Inflammatory macrophage treated with lipopolysaccharide for 1 hour (primary cell): ENCODE measurements around the gene ATP2A3.

Experiments
- DNase-seq, 2 donors: peaks; one replicate each; pipeline ENCODE4 v3.0.0-alpha.2; 2020 to 2022

The ATP2A3 gene

DNA sequence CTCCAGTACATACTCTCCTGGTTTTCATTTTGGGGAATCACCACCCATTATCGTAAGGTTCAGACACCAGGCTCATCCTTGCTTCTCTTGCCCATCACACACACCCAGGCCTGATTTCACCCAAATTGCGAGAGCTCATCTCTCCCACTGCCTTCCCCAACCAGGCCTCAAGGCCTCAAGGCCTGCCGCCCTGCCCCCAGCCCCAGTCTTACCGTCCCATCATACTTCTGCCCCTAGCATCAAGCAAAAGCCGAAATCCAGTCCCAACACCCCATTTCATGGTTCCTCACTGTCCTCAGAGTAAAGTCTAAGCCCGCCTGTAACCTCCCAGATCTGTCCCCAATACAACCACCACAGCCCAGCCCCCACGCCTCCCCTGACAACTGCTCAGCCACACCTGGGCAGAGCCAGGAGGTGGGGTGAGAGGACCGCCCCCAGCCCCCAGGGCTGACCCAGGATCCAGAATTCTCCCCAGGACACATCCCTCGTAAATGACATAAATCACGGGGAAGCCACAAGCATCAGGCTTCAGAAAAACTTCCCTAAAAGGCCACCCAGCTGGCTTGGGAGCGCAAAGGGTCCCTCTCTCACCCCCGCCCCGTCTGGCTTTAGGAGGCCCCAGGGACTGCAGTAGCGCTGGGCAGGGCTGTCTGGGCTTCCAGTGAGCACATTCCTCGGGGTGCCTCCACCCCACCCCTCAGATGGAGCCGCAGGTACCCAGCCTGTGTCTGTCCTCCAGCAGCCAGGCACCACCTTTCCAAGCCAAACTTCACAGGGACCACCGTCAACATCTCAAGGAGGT lies 38.4 kb downstream of the ATP2A3 start:
- no peak for DNase-seq

DNA sequence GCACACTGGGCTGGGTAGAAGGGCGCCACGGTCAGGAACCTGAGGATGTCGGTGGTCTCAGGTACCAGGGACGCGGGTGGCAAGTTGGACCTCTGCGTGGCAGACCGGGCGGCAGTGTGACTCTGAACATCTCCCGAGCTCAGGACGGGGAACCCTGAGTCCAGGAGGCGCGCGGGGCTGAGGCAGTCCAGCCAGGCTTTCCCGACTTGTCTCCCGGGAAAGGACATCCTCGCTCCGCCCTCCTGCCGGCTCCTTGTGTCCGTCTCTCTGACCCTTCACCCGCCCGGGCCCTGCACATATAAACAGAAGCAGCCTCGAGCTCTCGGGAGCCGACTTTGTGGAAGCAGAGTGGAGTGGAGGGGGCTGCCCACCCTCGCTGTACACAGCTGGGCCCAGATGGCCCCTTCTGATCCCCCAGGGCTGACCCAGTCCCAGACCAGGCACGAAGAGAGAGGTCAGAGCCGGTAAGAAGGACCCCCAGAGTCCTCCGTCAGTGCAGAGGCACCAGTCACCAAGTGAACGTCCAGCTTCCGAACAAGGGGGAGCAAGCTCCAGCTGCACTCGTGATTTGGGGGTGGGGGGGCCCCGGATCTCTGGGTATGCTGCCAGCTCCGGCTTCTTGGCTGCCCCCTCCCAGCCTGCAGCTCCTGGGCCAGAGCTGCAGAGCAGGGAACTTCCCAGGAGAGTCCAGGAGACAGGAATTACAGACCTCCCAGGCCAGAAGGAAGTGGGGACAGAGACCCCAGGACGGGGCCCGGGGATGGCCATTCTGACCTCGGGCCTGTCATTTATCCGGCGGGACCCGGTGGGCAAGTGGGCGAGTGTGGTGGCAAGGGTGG lies 39.5 kb downstream of the ATP2A3 start:
- DNase-seq, result no peak

DNA sequence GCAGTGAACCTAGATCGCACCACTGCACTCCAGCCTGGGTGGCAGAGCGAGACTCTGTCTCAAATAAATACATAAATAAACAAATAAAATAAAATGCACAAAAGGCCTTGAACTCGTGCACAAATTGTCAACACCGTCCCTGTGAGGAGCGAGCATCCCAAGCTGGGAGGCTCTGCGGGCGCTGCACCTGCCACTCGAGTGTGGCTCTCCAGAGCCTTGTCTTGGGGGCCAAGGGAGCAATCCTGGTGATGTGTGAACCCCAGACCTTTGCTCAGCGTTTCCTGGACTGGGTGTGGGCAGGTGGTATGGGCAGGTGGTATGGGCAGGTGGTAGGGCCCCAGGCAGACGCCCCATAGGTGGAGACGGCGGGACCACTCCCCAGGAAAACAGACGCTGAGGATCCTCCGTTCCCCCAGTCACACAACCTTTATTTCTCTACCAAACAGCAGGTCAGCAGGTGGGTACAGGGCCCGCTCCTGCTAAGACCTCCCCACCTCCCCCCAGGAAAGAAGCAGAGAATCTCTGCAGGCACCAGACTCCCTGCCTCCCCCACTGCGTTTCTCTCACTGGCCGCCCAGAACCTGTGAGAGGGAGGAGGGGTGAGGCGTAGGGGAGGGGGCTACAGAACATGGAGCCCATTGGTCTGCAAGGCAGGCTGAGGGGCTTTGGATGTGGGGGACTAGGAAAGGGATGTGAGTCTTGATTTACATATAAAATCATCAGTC lies 40.6 kb downstream of the ATP2A3 start:
- DNase-seq, result no peak

DNA sequence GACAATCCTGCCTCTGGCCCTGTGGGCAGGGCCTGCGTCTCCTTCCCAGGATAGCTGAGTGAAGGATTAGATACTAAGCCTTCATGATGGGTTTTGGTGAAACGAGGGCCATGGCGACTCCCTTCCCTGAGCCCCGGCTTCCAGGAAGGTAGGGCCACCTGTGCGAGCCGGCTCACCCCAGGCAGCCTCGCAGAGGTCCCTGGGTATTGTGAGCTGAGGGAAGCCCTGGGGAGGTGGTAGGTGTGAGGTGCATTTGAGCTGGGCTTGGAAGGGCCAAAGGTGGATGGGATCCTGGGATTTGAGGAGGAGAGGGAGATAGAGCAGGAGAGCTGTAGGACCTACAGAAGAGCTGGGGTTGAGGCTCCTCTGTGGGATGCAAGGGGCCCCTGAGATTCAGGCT lies 41.5 kb downstream of the ATP2A3 start:
- no peak for DNase-seq

DNA sequence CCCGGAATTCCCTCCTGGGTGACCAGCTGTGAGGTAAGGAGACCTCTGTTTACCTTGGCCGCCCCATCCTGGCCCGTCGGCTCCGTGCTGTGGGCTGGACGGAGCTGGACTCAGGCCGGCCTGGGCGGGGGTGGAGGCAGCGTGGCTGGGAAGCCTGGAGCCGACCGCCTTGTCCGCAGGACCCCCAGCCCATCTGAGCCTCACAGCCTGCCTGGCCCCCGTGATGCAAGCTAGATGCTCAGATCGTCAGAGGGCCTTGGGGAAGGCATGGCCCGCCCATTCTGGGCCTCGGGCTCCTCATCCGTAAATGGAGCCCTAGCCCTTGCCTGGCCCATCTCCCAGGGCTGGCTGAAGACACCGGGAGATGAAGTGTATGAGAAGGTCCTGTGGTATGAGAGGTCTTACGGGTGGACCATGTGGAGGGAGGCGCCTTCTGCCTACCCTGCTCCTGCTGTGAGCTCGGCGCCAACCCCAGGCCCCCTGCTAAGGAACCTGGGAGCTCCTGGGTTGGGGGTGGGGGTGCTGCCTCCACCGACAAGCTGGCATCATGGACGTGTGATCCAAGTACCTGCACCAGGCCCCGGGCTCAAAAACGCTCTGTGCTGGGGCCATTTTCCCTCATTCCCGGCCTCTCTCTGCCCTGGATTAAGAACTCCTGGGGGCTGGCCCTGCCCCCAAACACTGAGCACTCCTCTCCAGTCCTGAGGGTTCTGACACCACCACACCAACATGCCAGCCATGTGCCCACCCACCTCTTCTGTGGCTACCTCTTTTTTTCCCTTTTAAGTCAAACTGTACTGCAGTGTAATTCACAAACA lies 42.5 kb downstream of the ATP2A3 start:
- no peak for DNase-seq

DNA sequence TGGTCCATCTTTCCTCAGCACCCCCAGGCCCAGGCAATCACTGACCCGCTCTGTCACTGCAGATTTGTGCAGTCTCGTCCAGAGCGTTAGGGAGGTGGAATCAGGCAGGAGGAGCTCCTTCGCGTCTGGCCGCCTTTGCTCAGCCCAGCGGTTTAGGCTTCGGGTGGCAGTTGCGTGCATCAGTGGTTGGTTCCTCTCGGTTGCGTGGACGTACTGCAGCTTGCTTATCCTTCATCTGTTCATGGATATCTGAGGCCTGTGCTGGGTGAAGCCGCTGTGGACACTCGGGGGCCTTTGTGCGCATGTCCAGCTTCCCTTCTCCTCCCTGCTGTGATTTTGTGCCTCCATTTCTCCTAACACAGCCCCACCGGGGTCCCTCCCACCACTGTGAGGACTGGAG lies 43.2 kb downstream of the ATP2A3 start:
- DNase-seq, result no peak

DNA sequence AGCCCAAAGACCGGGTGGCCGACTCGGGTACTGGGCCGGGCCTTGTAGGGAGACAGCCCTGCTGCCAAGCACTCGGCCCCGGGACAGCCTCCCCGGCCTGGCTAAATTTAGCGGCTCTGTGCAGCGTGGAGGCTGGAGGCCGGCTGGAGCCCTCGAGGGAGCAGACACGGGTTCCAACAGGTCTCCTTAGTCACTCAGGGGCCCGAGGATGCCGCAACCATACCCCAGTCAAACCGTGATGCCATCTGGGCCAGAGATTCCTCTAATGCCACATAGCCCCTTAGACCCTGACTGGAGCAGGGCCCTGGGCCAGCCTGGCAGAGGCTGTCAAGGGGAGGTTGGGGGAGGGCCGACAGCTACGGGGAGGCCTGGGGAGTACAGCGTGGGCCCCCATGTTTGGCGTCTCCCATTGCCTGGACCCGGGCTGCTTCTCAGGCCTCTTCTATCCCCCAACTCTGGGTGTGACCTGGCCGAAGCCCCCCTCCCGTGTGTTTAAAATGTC lies 45.1 kb downstream of the ATP2A3 start:
- no peak for DNase-seq

DNA sequence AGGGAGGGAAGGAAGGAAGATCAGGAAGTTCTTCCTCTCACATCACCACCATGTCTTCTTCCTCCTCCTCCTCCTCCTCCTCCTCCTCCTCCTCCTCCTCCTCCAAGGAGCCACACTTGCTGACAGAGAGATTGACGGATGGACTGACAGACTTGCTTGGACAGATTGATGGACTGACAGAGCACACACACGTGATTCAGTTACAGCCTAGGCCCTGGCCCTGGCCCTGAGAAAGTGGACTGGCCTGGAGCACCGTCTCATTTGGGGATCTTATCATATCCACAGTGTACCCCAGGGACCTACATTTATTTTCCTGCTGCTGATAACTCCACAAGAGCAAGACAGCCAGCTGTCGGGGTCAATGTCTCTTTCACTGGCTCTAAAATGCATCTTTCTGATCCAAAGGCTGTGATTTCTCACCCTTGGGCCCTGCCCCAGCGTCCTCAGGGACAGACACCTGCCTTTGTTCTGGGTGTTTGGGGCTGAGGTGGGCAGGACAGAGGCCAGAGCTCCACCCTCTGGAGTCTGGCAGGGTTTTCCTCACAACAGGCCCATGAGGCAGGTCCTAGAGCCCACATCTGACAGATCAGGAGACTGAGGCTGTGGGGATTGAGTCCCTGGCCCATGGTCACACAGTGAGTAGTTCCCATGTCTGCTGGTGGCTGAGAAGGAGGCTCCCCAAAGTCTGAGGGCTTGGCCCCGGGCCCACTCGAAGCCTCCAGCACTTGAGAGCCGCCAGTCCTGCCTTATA lies 45.7 kb downstream of the ATP2A3 start:
- DNase-seq, result no peak

DNA sequence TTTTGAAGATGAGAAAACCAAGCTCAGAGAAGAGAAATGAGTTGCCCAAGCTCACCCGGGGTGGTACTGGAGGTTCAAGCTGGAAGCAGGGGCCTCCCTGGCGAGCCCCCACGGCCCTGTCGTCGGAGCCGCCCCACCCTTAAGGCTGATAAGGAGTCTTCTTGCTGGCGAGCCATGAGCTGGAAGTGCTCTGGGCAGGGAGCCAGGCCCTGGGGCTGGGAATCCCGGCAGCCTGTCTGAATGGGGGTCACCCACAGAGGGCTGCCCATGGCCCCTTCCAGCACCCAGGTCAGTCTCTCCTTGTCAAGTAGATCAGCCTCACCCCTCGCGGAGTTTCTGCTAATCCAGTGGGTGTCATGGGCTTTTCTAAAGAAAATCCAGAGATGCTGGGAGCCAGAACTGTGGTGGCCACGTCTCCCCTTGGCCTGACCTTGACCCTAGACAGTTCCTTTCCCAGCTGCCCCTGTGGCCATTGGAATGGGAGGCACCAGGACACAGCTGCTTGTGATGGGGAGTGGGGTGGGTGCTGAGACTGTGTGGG lies 46.8 kb downstream of the ATP2A3 start:
- peak; percentile 10 to 32 for DNase-seq

DNA sequence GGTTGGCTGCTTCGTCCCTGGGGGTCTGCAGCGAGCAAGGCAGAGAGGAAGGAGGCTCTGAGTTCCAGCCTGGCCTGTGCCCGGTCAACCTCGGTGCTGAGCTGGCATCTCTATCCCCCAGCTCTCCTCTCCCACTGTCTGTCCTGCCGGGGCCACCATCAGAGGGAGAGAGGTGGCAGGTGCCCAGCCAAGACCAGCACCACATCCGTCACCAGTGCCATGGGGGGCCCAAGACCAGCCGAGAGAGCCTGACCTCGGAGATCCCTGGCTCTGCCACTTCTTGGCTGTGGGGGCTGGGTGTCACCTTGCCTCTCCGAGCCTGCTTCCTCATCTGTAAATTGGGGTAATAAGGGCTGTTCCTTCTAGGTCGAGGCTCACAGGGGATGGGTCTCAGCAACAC lies 47.4 kb downstream of the ATP2A3 start:
- DNase-seq, result peak in 1 of 2 donors; percentile 14

DNA sequence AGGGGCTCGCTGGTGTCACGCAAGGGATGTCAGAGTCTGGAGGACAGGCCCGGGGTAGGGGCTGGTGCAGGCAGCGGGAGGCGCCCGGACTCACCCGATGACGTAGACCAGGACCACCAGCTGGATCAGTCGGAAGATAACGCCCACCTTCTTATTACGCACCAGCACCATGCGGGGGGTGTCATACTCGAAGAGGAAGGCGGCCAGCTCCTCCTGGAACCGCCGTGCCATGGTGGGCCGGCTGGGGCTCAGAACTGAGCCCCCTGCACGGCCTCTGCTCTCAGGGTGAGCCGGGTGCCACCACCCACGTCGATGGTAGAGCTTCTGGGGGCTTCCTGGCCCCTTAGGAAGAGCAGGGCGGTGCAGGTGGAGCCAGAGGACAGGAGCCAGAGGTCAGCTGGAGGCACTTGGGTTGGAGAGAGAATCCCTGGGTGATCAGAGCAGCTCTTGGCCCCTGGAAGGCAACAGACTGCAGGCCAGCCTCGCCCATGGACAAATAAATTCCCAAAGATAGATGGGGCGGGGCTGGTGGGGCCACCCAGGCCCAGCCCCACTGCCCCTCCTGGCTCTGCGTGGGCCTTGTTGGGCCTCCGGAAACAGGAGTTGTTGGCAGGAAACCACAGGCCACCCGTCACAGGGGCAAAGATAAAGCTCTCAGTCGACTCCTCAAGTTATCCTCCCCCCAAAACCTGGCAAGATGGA lies 48.1 kb downstream of the ATP2A3 start, which contains the start of gene P2RX1:
TSS of gene P2RX1 (minus strand) at position 471 of the 702 bp plus-strand sequence. CDS start at position 231, 240 bp downstream.
- DNase-seq, result peak; percentile 53 to 76

DNA sequence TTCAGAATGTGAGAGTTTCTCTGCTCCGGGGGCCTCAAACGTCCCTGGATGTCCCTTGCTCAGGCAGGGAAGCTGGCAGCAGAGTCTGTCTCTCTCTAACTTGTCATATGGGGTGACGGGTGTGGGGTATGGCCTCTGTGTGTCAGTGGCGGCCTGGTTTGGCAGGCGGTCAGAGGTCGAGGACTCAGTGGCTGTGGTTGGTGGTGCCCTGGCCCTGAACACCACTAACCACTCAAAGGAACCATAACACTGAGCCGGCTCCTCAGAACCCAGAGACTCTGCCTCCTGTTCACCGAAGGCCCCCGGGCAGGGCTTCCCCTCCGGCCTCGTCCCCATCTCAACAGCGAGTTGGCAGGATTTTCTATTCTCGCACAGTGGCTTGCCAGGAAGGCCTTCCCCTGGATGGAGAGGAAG lies 48.6 kb downstream of the ATP2A3 start:
- DNase-seq, result peak; percentile 20 to 24

DNA sequence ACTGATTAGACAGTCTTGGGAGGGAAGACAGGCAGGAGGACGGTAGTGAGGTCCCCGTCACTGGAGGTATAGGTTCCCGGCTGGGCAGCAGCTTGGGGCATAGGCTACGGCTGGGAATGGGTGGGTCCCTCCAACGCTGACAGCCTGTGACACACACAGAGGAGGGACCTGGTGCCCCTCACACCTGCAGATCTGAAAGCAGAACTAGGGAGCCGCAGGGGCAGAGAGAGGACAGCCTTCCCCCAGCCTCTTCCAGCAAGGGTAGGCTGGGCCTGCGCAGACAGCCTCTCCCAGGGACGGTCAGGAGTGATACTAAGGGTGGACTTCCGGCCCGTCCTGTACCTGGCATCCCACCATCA lies 49.9 kb downstream of the ATP2A3 start:
- peak in 1 of 2 donors; percentile 7 for DNase-seq

DNA sequence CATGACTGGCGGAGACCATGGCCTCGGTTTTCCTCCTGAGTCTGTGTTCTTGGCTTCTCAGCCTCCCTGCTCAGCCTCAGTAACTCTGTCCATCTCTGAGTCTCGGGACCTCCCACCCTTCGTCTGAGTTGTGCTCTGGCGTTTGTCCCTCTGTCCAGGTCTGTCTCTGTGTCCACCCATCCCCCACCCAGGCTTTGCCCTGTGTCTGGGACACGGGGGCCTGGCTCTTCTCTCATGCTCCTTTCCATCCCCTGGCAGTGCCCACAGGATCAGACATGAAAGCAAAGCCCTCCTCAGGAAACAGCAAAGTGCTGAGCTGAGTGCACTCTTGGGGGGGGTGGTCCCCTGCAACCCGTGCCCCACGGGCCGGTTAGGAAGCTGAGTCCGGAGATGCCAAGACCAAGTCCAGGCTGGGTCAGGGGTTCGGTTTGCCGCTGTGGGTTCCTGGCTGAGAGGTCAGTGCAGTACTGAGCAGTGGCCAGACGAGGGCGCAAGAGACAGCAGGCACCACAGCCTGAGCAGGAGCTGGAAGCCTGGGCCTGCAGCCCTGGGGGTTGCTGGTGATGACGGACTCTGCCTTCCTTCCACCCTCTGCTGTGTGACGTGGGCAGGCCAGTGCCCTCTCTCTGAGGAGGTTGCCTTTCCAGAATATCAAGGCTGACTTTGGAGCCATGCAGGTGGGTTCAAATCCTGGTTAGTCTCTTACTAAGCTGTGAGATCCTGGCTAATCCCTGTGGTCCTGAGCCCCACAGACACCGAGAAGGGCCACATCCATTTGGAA lies 50.5 kb downstream of the ATP2A3 start:
- DNase-seq, result peak; percentile 70 to 92

DNA sequence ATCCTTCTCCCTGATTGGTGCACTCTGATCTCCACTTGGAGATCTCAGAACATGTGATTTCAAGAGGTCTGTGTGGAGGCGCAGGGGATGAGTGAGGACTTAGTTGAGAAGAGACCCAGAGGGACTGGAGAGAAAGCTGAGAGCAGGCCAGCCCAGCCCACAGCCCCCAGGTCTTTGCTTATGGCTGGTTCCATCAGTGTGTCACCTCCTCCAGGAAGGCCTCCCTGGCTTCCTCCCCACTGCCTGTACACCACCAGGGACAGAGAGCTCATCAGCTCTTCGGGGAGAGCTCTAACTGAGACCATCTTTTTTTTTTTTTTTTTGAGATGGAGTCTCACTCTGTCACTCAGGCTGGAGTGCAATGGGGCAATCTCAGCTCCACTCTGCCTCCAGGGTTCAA lies 51.4 kb downstream of the ATP2A3 start:
- no peak for DNase-seq

DNA sequence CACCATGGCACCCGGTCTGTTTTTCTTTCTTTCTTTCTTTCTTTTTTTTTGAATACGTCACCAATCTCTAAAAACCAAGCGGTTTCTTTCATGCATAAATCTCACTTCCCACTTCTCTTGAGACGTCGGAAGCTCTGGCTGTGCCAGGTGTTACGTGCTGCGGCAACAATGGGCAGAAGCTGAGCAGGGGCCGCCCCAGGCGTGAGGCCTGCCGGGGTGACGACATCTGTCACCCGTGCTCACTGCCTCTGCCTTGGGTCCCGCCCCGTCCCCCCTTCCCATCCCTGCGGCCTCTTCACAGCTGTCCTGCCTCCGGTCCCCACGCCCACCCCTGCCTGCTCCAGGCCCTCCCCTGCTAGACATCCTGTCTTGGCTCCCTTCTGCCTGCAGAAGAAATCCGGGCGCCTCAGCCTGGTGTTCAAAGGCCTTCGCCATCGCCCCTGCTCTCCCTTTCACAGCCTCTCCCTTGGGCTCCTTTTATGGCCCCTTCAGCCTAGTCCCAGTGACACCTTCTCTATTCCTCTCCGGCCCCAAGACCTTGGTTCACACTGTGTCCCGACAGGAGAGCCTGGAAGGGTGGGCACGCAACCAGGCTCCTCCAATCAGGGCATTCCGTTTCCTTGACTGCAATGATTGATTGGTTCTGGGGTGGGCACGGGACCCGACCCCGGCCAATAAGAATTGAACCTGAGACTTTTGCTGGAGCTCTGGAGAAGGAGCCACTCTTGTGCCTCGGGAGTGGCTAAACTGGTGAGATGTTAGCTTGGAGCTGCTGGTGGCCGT lies 52.8 kb downstream of the ATP2A3 start:
- peak; percentile 7 to 22 for DNase-seq

DNA sequence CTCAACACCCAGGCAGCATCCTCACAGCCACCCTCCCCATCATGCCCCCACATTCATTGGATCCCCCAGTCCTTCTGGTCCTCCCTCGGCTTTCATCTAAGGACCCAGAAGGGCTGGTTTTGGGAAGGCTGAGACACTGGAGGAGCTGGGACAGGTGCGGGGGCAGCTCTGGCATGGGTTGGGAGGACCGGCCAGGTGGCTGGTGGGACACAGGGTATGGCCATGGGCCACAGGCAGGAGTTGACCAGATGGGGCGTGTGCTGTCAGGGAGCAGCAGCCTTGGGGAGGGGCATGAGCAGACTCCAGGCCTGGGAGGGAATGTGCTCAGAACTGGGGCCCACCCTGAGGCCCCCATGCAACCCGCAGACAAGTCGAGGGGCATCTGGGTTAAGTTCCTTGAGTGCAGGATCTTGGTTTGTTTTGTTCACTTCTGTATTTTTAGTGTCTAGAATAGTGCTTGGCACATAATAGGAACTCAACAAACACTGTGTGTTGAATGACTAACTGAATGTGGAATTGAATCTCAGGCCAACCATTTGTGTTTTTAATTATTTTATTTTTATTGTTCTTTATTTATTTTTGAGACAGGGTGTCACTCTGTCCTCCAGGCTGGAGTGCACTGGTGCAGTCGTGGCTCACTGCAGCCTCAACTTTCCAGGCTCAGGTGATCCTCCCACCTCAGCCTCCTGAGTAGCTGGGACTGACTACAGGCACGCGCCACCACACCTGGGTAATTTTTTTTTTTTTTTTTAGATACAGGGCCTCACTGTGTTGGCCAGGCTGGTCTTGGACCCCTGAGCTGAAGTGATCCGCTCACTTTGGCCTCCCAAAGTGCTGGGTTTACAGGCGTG lies 53.6 kb downstream of the ATP2A3 start:
- DNase-seq, result no peak

DNA sequence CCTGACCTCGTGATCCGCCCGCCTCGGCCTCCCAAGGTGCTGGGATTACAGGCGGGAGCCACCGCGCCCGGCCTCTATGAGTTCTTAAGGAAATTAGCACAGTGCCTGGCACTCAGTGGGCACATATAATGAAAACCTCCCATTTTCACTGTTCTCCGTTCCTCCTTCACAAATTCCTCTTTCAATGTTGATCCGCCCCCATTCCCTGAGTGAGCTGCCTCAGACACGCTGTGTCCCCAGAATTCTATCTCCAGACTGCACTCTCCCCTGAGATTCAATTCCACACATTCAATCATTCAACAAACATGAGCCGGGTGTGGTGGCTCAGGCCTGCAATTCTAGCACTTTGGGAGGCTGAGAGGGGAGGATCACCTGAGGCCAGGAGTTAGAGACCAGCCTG lies 55.0 kb downstream of the ATP2A3 start:
- DNase-seq, result no peak
